SU-DHL-6 (cell line): ENCODE measurements around the gene IPCEF1.

Experiments used
- H2AFZ ChIP-seq: fragments of 200-600 bp; sonication (generic); 2 replicates; pipeline ENCODE4 v1.6.1; 2014; ENCODE audit warnings: low read depth, mild to moderate bottlenecking, moderate library complexity, mixed read lengths, antibody characterized with exemption, low read length; ENCODE audit not compliant: severe bottlenecking
- H3F3A ChIP-seq: fragments of 200-600 bp; shearing (Covaris generic); 2 replicates; pipeline ENCODE4 v1.6.0; 2016; ENCODE audit warnings: antibody characterized with exemption, mild to moderate bottlenecking; ENCODE audit not compliant: insufficient read depth
- H3K27ac ChIP-seq: fragments of 200-600 bp; sonication (generic); 2 replicates; pipeline ENCODE4 v1.5.1; 2016; ENCODE audit warnings: low read depth, mild to moderate bottlenecking, low read length, moderate library complexity, mixed read lengths
- H3K27me3 ChIP-seq: fragments of 200-600 bp; sonication (generic), shearing (Covaris generic); 2 replicates; pipeline ENCODE4 v1.6.0; 2014; ENCODE audit warnings: mild to moderate bottlenecking, low read length
- H3K36me3 ChIP-seq: fragments of 200-600 bp; sonication (generic); 2 replicates; pipeline ENCODE4 v1.6.1; 2014; ENCODE audit warnings: mild to moderate bottlenecking, low read length, mixed read lengths
- H3K4me2 ChIP-seq: fragments of 300-600, 200-600 bp; shearing (Covaris generic), sonication (generic); 2 replicates; pipeline ENCODE4 v1.6.0; 2014; ENCODE audit warnings: low read length, low read depth, mild to moderate bottlenecking; ENCODE audit not compliant: poor library complexity, severe bottlenecking
- H3K4me3 ChIP-seq: fragments of 200-600 bp; sonication (generic); 2 replicates; pipeline ENCODE4 v1.5.1; 2014; ENCODE audit warnings: antibody characterized with exemption, low read length, mild to moderate bottlenecking, mixed read lengths; ENCODE audit not compliant: insufficient read depth, poor library complexity, severe bottlenecking
- H3K79me2 ChIP-seq: fragments of 200-600 bp; sonication (generic); 2 replicates; pipeline ENCODE4 v1.6.1; 2014; ENCODE audit warnings: mild to moderate bottlenecking, low read length, moderate library complexity; ENCODE audit not compliant: insufficient read depth
- H3K9ac ChIP-seq: fragments of 200-600 bp; sonication (generic); 2 replicates; pipeline ENCODE4 v1.7.0; 2014; ENCODE audit warnings: mild to moderate bottlenecking, low read length
- H3K9me2 ChIP-seq: fragments of 200-600 bp; sonication (generic); replicated peaks from 2 replicates; pipeline ENCODE4 v1.6.1; 2014; ENCODE audit warnings: low read length; ENCODE audit not compliant: insufficient read depth
- H3K9me3 ChIP-seq: fragments of 200-600 bp; sonication (generic); 2 replicates; pipeline ENCODE4 v1.6.1; 2014; ENCODE audit warnings: low read length, mixed read lengths; ENCODE audit not compliant: insufficient read depth
- H4K20me1 ChIP-seq: fragments of 200-600 bp; sonication (generic); 2 replicates; pipeline ENCODE4 v1.6.1; 2014; ENCODE audit warnings: low read depth, mild to moderate bottlenecking, antibody characterized with exemption, low read length, moderate library complexity, mixed read lengths
- EZH2phosphoT487 ChIP-seq: fragments of 200-600 bp; sonication (generic), shearing (Covaris generic); conservative IDR thresholded peaks from 2 replicates; pipeline ENCODE4 v1.6.1; 2018; ENCODE audit warnings: mild to moderate bottlenecking, antibody characterized with exemption, low read length, moderate library complexity, mixed read lengths
- TF ChIP-seq, protein P1 (sequence below): fragments of 200-600 bp; sonication (generic); IDR thresholded peaks from one replicate; pipeline ENCODE4 v1.5.1; 2017; ENCODE audit warnings: antibody characterized with exemption, mild to moderate bottlenecking, low read length, moderate library complexity; ENCODE audit not compliant: insufficient read depth, poor library complexity, severe bottlenecking

IPCEF1 gene

DNA sequence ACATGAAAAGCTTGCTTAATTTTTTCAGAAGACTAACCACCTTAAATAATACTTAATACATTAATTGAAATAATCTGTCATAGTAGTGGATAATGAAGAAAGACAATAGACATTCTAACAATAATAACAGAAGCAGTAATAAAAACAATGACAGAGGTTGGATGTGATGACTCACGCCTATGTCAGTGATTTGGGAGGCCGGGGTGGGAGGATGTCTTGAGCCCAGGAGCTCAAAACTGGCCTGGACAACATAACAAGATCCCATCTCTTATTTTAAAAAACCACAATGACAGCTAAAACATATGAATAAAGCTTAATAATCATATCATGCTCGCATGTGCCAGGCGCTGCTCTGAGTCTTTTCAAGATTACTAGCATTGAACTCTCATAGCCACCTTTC is 105.5 kb downstream of the IPCEF1 start:
- Histone ChIP-seq H3K9me2 (no peaks in the 10 kb centered on the region), H3K27ac (no peak overlapping the region), H3K9me3 (peaks cover 10% of the 10 kb centered on the region; the same call in 1 of the 2 replicates), H3F3A (peaks cover 3% of the 10 kb centered on the region; the same call in 1 of the 2 replicates), H3K27me3 (no peaks in the 10 kb centered on the region), H3K4me3 (no peak overlapping the region), H3K36me3 (0 out of 2 replicates have a peak, but pooled peaks cover 4% of the 10 kb centered on the region), H3K9ac (no peak overlapping the region), H4K20me1 (no peaks in the 10 kb centered on the region), H3K4me2 (no peak overlapping the region), H2AFZ (no peak overlapping the region), H3K79me2 (no peaks in the 10 kb centered on the region)
- TF ChIP-seq, protein P1, sequence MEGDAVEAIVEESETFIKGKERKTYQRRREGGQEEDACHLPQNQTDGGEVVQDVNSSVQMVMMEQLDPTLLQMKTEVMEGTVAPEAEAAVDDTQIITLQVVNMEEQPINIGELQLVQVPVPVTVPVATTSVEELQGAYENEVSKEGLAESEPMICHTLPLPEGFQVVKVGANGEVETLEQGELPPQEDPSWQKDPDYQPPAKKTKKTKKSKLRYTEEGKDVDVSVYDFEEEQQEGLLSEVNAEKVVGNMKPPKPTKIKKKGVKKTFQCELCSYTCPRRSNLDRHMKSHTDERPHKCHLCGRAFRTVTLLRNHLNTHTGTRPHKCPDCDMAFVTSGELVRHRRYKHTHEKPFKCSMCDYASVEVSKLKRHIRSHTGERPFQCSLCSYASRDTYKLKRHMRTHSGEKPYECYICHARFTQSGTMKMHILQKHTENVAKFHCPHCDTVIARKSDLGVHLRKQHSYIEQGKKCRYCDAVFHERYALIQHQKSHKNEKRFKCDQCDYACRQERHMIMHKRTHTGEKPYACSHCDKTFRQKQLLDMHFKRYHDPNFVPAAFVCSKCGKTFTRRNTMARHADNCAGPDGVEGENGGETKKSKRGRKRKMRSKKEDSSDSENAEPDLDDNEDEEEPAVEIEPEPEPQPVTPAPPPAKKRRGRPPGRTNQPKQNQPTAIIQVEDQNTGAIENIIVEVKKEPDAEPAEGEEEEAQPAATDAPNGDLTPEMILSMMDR, result no peak
- no peak for TF ChIP-seq EZH2phosphoT487

DNA sequence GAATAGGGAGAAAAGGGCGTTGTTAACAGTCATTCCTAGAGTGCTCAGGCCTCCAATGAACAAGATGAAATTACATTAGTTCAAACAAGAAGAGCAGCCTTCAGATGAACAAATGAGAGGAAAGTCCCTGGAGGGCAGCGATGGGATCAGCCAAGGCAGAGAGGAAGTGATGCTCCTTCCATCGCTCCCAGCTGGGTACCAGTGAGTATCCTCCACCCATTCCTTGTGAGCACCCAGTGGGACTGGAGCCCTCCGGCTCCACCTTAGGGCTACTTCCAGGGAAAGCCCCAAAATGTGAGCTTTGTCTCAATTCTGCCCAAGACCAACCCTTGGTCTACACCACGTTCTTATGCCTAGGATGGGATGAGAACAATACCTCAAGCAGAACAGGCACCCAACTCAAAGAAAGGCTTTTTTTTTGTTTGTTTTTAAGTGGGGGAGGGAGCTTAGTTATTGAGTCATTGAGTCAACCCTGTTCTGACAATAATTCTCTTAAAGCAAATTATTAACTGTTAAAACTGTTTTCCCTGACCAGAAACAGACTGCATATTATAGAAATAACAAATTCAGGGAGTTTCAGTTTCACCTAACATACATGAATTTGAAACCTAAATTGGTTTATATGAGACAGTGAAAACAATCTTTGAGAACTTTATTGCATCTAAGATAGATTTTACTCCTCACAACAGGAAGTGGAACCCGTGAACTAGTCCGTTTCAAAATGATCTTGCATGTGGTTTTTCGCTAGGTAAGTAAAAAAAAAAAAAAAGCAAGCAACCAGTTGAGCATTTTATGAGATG is 106.9 kb downstream of the IPCEF1 start:
- Histone ChIP-seq H3K79me2 (no peaks in the 10 kb centered on the region), H3K9me2 (no peaks in the 10 kb centered on the region), H3K36me3 (no peaks in the 10 kb centered on the region), H3K4me3 (no peak overlapping the region), H2AFZ (peak overlapping the region; percentile 50), H4K20me1 (no peaks in the 10 kb centered on the region), H3K27ac (no peak overlapping the region), H3K27me3 (no peaks in the 10 kb centered on the region), H3K4me2 (peak overlapping the region; percentile 57), H3K9ac (no peak overlapping the region), H3F3A (peaks cover 3% of the 10 kb centered on the region; the same call in 1 of the 2 replicates), H3K9me3 (0 out of 2 replicates have a peak, but pooled peaks cover 4% of the 10 kb centered on the region)
- TF ChIP-seq, protein P1, result no peak
- TF ChIP-seq EZH2phosphoT487, result no peak

DNA sequence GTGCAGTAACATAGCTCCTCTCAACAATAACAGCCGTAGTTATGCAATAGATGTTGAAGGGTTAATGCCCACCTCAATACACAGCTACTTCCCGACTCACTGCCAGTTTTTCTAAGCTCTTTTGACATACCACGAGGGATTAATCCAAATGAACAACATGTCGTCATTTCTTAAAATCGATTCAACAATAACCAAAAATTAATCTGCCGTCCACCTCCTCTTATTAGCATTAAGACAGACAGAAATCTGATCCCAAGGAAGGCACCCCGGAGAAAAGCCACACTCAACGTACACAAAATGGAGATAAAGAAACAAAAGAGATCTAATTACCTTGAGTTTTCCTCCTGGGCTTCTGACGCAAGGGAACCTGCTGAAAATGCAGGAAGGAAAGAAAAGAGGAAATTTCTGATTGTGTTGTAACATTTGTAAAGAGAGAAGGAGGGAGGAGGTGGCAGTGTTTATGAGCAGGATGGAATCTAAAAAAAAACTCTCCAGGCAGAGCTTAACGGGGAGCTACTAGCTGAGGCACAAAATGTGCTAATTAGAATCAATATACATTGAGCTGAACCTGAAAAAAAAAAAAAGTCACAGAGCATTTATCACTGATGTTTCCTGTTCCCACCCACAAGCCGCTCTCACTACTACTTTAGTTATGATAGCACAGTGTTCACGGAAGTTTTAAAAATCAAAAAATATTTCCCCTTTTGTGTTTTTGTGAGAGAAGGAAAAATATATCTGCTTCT is 109.3 kb downstream of the IPCEF1 start:
- Histone ChIP-seq H3K9me3 (no peaks in the 10 kb centered on the region), H3K27me3 (no peaks in the 10 kb centered on the region), H3K9me2 (no peaks in the 10 kb centered on the region), H3K4me3 (no peak overlapping the region), H3K27ac (no peak overlapping the region), H3K9ac (no peak overlapping the region), H3K79me2 (no peaks in the 10 kb centered on the region), H4K20me1 (no peaks in the 10 kb centered on the region), H3K4me2 (no peak overlapping the region), H3K36me3 (no peaks in the 10 kb centered on the region), H2AFZ (no peak overlapping the region), H3F3A (peaks cover 3% of the 10 kb centered on the region; the same call in 1 of the 2 replicates)
- TF ChIP-seq, protein P1, result no peak
- TF ChIP-seq EZH2phosphoT487, result no peak
